B cell (primary cell): ENCODE measurements around the gene RAPGEF1. TPM values are rescaled to one million over a fixed set of nuclear protein-coding genes. Genes with fewer than 3 reads are reported as not detected.
A peak's percentile ranks its signal among the peaks of the same experiment; 100 is the strongest.

Experiments
- ATAC-seq: fragments of 200-7000 bp; cut with Tn5 transposase; one replicate; pipeline ENCODE4 v1.10.0; 2021; ENCODE audit warnings: low read depth, mild to moderate bottlenecking, moderate number of reproducible peaks, moderate library complexity
- CTCF ChIA-PET: fragments of 350-600 bp; sonication (Branson Sonifier 250); formaldehyde crosslinking; loops from one replicate; lab custom pipeline; 2021; ENCODE audit warnings: antibody characterized with exemption, inconsistent platforms; lab: Charles Lee
- POLR2A ChIA-PET: fragments of 350-600 bp; sonication (Branson Sonifier 250); formaldehyde crosslinking; loops from one replicate; lab custom pipeline; 2021; ENCODE audit warnings: antibody characterized with exemption; lab: Charles Lee
- DNase-seq: peaks from one replicate; pipeline ENCODE4 v3.0.0; 2013
- H2AFZ ChIP-seq: 2 replicates; pipeline ENCODE4 v1.6.1; 2012; ENCODE audit warnings: mild to moderate bottlenecking, low read depth, low read length; ENCODE audit not compliant: insufficient read depth, poor library complexity, severe bottlenecking
- H3K27ac ChIP-seq, 2 donors: 1 replicate in 1 of 2; 2 replicates in 1 of 2; pipeline ENCODE4 v1.5.1; 2012 to 2013; ENCODE audit warnings: low read length in 2 of 2, mild to moderate bottlenecking in 2 of 2, moderate library complexity in 1 of 2
- H3K27me3 ChIP-seq, 4 experiments: fragments of 200-600 bp in 1 of 4; sonication (generic) in 1 of 4; replicated peaks in 1 of 4; 1 replicate in 2 of 4; 2 replicates in 2 of 4; pipeline versions ENCODE4 v1.6.1 to v1.7.0; 2013 to 2016; ENCODE audit warnings: low read length in 3 of 4, mild to moderate bottlenecking in 2 of 4, mixed read lengths in 1 of 4, moderate library complexity in 1 of 4; ENCODE audit not compliant: insufficient read depth in 4 of 4, control insufficient read depth in 3 of 4; ENCODE audit errors: control extremely low read depth in 1 of 4
- H3K36me3 ChIP-seq, 2 experiments: replicated peaks in 1 of 2; 1 replicate in 1 of 2; 2 replicates in 1 of 2; pipeline versions ENCODE4 v1.6.1 to v1.7.1; 2013; ENCODE audit warnings: low read length in 1 of 2; ENCODE audit not compliant: insufficient read depth in 2 of 2, control insufficient read depth in 1 of 2; ENCODE audit errors: control extremely low read depth in 1 of 2, extremely low read depth in 1 of 2
- H3K4me1 ChIP-seq, 2 donors: fragments of 200-600 bp in 1 of 2; sonication (generic) in 1 of 2; 1 replicate in 1 of 2; 2 replicates in 1 of 2; pipeline versions ENCODE4 v1.5.1 to v1.6.1; 2013 to 2017; ENCODE audit warnings: low read length in 2 of 2; ENCODE audit not compliant: control insufficient read depth in 2 of 2, insufficient read depth in 2 of 2
- H3K4me2 ChIP-seq: replicated peaks from 2 replicates; pipeline ENCODE3; 2012; ENCODE audit warnings: mild to moderate bottlenecking, low read depth, low read length; ENCODE audit not compliant: poor library complexity, severe bottlenecking
- H3K4me3 ChIP-seq, 5 experiments: fragments of 200-600 bp in 1 of 5; sonication (generic) in 1 of 5; 1 replicate in 3 of 5; 2 replicates in 2 of 5; pipeline versions ENCODE4 v1.5.1 to v1.7.0; 2011 to 2016; ENCODE audit warnings: low read length in 4 of 5, mild to moderate bottlenecking in 4 of 5, low read depth in 2 of 5, control low read depth in 1 of 5, moderate library complexity in 1 of 5; ENCODE audit not compliant: insufficient read depth in 1 of 5; ENCODE audit errors: control extremely low read depth in 1 of 5, extremely low read depth in 1 of 5
- H3K79me2 ChIP-seq: fragments of 200-600 bp; sonication (generic); one replicate; pipeline ENCODE4 v1.6.0; 2016; ENCODE audit warnings: low read length; ENCODE audit not compliant: control insufficient read depth, insufficient read depth
- H3K9ac ChIP-seq: fragments of 200-600 bp; sonication (generic); 2 replicates; pipeline ENCODE4 v1.6.1; 2017; ENCODE audit warnings: mild to moderate bottlenecking, low read length, moderate library complexity
- H3K9me3 ChIP-seq, 3 donors: one replicate each; pipeline versions ENCODE4 v1.6.1 to v1.7.1; 2013; ENCODE audit warnings: low read length in 2 of 3; ENCODE audit not compliant: control insufficient read depth in 2 of 3, insufficient read depth in 1 of 3; ENCODE audit errors: control extremely low read depth in 1 of 3
- H4K20me1 ChIP-seq: 2 replicates; pipeline ENCODE4 v1.6.0; 2012; ENCODE audit warnings: mild to moderate bottlenecking, low read length; ENCODE audit not compliant: insufficient read depth, control insufficient read depth, poor library complexity, severe bottlenecking
- H3K27ac Mint-ChIP-seq: one replicate; pipeline ENCODE4 v1.8.0; 2021; ENCODE audit warnings: mixed read lengths
- H3K27me3 Mint-ChIP-seq: one replicate; pipeline ENCODE4 v1.8.0; 2021; ENCODE audit warnings: mixed read lengths
- H3K4me1 Mint-ChIP-seq: one replicate; pipeline ENCODE4 v1.8.0; 2021; ENCODE audit warnings: mixed read lengths
- H3K4me3 Mint-ChIP-seq: one replicate; pipeline ENCODE4 v1.8.0; 2021; ENCODE audit warnings: mixed read lengths
- H3K9me3 Mint-ChIP-seq: one replicate; pipeline ENCODE4 v1.8.0; 2022; ENCODE audit warnings: mixed read lengths; ENCODE audit not compliant: insufficient read depth
- WGBS: methylation state at CpG from one replicate; pipeline ENCODE4 v1.1.5; 2013; ENCODE audit warnings: missing lambda C conversion rate; ENCODE audit not compliant: insufficient coverage; 5-methylcytosine and 5-hydroxymethylcytosine counted together
- intact Hi-C: fragments of 100-400 bp; cut with micrococcal nuclease; formaldehyde crosslinking; loops from one replicate; pipeline ENCODE4 v1.10.0; 2022
- polyA plus RNA-seq: library from polyadenylated mRNA; depleted of rRNA; stranded (reverse); fragments of >200 nt; gene quantifications from 2 replicates; pipeline ENCODE4 v1.2.3, GENCODE V29; 2012
- total RNA-seq, 2 donors: library from RNA; stranded (reverse); fragments of 120-200 nt in 1 of 2; gene quantifications; 1 replicate in 1 of 2; 2 replicates in 1 of 2; pipeline versions ENCODE4 v1.2.3 to v1.2.4, GENCODE V29; 2013 to 2022
- TF ChIP-seq, protein P1 (sequence below): fragments of 200-600 bp; IDR thresholded peaks from one replicate; pipeline ENCODE4 v1.8.0; 2022; ENCODE audit warnings: antibody characterized with exemption, mild to moderate bottlenecking

The RAPGEF1 gene
- total and polyA plus RNA-seq, 2 donors (not counting 1 experiment from before 2014, with no cell fraction given): 134 to 447 TPM

DNA sequence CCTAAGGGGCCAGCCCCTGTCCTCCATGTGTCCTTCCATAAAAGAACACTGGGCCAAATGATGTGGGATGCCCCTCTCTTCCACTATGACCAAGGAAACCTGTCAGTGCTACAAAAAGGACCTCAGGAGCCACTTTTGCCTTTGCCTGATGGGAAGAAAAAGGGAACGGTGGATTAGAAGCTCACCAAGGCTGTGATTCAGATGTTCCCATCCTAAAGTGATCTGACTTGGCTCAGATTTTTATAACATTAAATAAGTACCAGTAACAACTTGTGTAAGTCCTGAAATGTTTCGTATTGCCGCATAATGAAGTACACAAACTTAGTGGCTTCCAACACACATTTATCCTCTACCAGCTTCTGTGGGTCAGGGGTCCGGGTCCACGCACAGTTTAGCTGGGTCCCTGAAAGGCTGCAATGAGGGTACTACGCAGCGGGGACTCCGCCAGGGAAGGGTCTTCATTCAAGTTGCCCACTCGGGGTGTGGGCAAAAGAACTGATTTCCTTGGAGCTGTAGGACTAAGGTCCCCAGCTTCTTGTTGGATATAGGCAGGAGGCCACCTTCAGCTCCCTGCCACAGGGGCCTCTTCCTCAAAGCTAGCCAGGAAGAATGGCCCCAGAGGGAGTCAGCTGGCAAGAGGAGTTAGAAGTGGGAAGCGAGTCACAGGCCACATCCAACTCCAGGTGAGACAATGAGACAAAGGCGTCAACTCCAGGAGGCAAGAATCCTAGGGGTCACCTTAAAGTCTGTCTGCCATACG lies 60.4 kb downstream of the RAPGEF1 start:
- peak overlapping the region; percentile 88 to 96 for H3K27ac ChIP-seq
- H2AFZ ChIP-seq: no peak overlapping the region
- ChIA-PET POLR2A (interaction anchor here (0.6 to 3.4 kb wide), 9 partner anchors 11 to 1352 kb away, joined by 3 to 76 read pairs (median 10); partner anchors contain the start of gene GTF3C5), CTCF (interaction anchor here (1.2 to 10.1 kb wide), 10 partner anchors 11 to 65 kb away, joined by 3 to 146 read pairs (median 12); partner anchors contain the start of gene RAPGEF1)
- Mint-ChIP-seq H3K9me3 (no peaks in the 10 kb centered on the region), H3K4me3 (peak overlapping the region; percentile 99), H3K4me1 (peaks cover 94% of the 10 kb centered on the region), H3K27ac (peak overlapping the region; percentile 94), H3K27me3 (no peaks in the 10 kb centered on the region)
- H3K9ac ChIP-seq: peak overlapping the region; percentile 64
- TF ChIP-seq, protein P1, sequence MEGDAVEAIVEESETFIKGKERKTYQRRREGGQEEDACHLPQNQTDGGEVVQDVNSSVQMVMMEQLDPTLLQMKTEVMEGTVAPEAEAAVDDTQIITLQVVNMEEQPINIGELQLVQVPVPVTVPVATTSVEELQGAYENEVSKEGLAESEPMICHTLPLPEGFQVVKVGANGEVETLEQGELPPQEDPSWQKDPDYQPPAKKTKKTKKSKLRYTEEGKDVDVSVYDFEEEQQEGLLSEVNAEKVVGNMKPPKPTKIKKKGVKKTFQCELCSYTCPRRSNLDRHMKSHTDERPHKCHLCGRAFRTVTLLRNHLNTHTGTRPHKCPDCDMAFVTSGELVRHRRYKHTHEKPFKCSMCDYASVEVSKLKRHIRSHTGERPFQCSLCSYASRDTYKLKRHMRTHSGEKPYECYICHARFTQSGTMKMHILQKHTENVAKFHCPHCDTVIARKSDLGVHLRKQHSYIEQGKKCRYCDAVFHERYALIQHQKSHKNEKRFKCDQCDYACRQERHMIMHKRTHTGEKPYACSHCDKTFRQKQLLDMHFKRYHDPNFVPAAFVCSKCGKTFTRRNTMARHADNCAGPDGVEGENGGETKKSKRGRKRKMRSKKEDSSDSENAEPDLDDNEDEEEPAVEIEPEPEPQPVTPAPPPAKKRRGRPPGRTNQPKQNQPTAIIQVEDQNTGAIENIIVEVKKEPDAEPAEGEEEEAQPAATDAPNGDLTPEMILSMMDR: no peak
- no peak for ATAC-seq
- H3K4me3 ChIP-seq: peak overlapping the region in 1 of 5 experiments; percentile 67
- peaks cover 0 to 6% of the 10 kb centered on the region in 2 experiments for H3K36me3 ChIP-seq
- H3K79me2 ChIP-seq: peaks cover 87% of the 10 kb centered on the region
- no peaks in the 10 kb centered on the region for H3K9me3 ChIP-seq
- intact Hi-C loops: loop anchor here (2.0 to 5.0 kb wide), 2 partner anchors 47 to 59 kb away; no protein-coding TSS in a partner anchor
- no peak for DNase-seq
- H4K20me1 ChIP-seq: peaks cover 6% of the 10 kb centered on the region
- no peaks in the 10 kb centered on the region for H3K27me3 ChIP-seq
- 90% methylated on average over 9 of the region's 12 CpGs for WGBS
- H3K4me1 ChIP-seq: peaks cover 66 to 71% of the 10 kb centered on the region in 2 donors
- peak overlapping the region; percentile 66 for H3K4me2 ChIP-seq
